Thyroid gland (tissue), 4 donors: ENCODE results near the gene TES.
"Not testable (repeated sequence)": the region's sequence is repeated elsewhere in the genome, so short reads cannot be mapped to it uniquely, and the experiment has no call there.

ENCODE experiments used
- CTCF ChIP-seq, 6 experiments: fragments of 200-600 bp in 3 of 6; fragments of 450-650 bp in 3 of 6; sonication (generic) in 3 of 6; IDR thresholded peaks; one replicate each; pipeline ENCODE4 v1.5.1; 2016 to 2019; ENCODE audit warnings: antibody characterized with exemption in 6 of 6, mild to moderate bottlenecking in 2 of 6, inconsistent platforms in 1 of 6, moderate library complexity in 1 of 6
- POLR2A ChIP-seq, 2 donors: fragments of 450-650 bp; IDR thresholded peaks; one replicate each; pipeline ENCODE4 v1.6.1; 2017; ENCODE audit warnings: antibody characterized with exemption in 2 of 2, mild to moderate bottlenecking in 2 of 2, moderate library complexity in 1 of 2

GRCh38 chr7:116244803-116245202 lies 34.5 kb downstream of the TES start:
- TF ChIP-seq CTCF, POLR2A (IDR thresholded peaks at IDR 0.05): not testable (repeated sequence)
